ENCODE measurements around the gene RASGEF1B. TPM values are rescaled to one million over a fixed set of nuclear protein-coding genes. Genes with fewer than 3 reads are reported as not detected.

The RASGEF1B gene
- total RNA-seq, 8 experiments from 2014 or later: 2.1 to 65.9 (median 44.3) TPM

DNA sequence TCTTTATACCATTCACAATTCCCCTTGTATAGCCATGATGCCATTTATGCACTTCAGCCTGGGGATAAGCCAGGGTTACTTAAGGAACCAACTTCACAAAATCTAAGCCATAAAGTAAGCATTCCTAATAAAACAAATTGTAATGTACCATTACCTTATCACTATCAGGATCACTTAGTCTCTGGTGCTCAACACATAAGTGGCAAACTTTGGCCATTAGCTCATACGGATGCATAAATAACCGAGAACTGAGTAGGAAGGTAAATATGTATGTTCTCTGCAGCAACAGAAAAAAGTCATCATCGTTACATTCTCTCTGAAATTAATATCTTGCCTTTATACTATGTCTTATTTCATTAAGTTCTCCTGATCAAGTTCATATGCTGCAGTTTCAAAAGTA lies 14.4 kb downstream of the RASGEF1B start:
- H3K4me1 ChIP-seq (replicated peaks in 1 of 2): peaks cover 23 to 24% of the 10 kb centered on the region in 2 donors
- H3K4me3 ChIP-seq: no peak overlapping the region
- H3K27ac ChIP-seq: no peak overlapping the region
- 21 to 97% (median 87%) methylated on average over 2 to 3 of the region's 3 CpGs; no CpG with 5 or more reads in 2 of the 10 experiments for WGBS, 10 experiments
- in situ Hi-C loops (cut with MboI; ENCODE audit: low pct_unique_long_range_greater_than_20kb in 2 of 9, low sequenced_read_pairs in 9 of 9, unreplicated experiment in 9 of 9): loop anchor here in 7 of 9 experiments (25.0 kb wide), 4 partner anchors 380 to 805 kb away; no protein-coding TSS in a partner anchor
- ATAC-seq (replicated peaks in 6 of 8): no peak

- Histone ChIP-seq H3K27ac (no peak overlapping the region), H3K4me3 (no peak overlapping the region), H3K4me1 (replicated peaks in 1 of 2) (peaks cover 22 to 23% of the 10 kb centered on the region in 2 donors)
- ATAC-seq (replicated peaks in 6 of 8): no peak
- in situ Hi-C loops (cut with MboI; ENCODE audit: low pct_unique_long_range_greater_than_20kb in 2 of 9, low sequenced_read_pairs in 9 of 9, unreplicated experiment in 9 of 9): loop anchor here in 7 of 9 experiments (25.0 kb wide), 4 partner anchors 381 to 806 kb away; no protein-coding TSS in a partner anchor
- 33 to 100% (median 89%) methylated on average over 1 to 2 of the region's 2 CpGs for WGBS, 10 experiments
Measured at GRCh38 chr4:81455897-81456296, 15.8 kb downstream of the RASGEF1B start.

DNA sequence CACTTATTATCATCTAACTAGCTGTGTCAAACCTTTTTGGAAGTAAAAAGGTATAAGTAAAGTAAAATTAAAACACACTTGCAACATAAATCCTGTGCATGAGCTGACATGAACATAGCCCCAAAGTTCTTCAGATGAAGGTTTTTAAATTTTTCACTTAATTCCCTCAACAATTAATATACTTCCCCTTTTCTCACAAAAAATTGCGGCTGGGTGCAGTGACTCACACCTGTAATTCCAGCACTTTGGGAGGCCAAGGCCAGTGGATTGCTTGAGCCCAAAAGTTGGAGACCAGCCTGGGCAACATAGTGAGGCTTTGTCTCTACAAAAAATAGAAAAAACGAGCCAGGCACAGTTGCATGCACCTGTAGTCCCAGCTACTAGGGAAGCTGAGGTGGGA lies 16.8 kb downstream of the RASGEF1B start:
- ATAC-seq (replicated peaks in 6 of 8): no peak
- in situ Hi-C loops (cut with MboI; ENCODE audit: low pct_unique_long_range_greater_than_20kb in 2 of 9, low sequenced_read_pairs in 9 of 9, unreplicated experiment in 9 of 9): loop anchor here in 7 of 9 experiments (25.0 kb wide), 4 partner anchors 382 to 807 kb away; no protein-coding TSS in a partner anchor

GRCh38 chr4:81454499-81454898 lies 17.2 kb downstream of the RASGEF1B start:
- H3K27ac ChIP-seq: no peak overlapping the region
- 33 to 93% (median 81%) methylated on average over 1 to 5 of the region's 5 CpGs; no CpG with 5 or more reads in 2 of the 10 experiments for WGBS, 10 experiments
- H3K4me1 ChIP-seq (replicated peaks in 1 of 2): peaks cover 8 to 9% of the 10 kb centered on the region in 2 donors
- in situ Hi-C loops (cut with MboI; ENCODE audit: low pct_unique_long_range_greater_than_20kb in 2 of 9, low sequenced_read_pairs in 9 of 9, unreplicated experiment in 9 of 9): loop anchor here in 7 of 9 experiments (25.0 kb wide), 4 partner anchors 383 to 808 kb away; no protein-coding TSS in a partner anchor
- H3K4me3 ChIP-seq: no peak overlapping the region
- peak in 1 of 8 experiments; percentile 9 for ATAC-seq (replicated peaks in 6 of 8)

More for the DNA sequence above, 16.8 kb downstream of the RASGEF1B start:
- Histone ChIP-seq H3K4me3 (no peak overlapping the region), H3K4me1 (replicated peaks in 1 of 2) (peaks cover 13 to 14% of the 10 kb centered on the region in 2 donors), H3K27ac (no peak overlapping the region)
- 78 to 100% (median 86%) methylated on average over 1 to 2 of the region's 2 CpGs; no CpG with 5 or more reads in 3 of the 10 experiments for WGBS, 10 experiments

- no peak for ATAC-seq (replicated peaks in 6 of 8)
- in situ Hi-C loops (cut with MboI; ENCODE audit: low pct_unique_long_range_greater_than_20kb in 2 of 9, low sequenced_read_pairs in 9 of 9, unreplicated experiment in 9 of 9): loop anchor here in 7 of 9 experiments (25.0 kb wide), 4 partner anchors 384 to 809 kb away; no protein-coding TSS in a partner anchor
Measured at GRCh38 chr4:81453024-81453423, 18.7 kb downstream of the RASGEF1B start.

GRCh38 chr4:81452452-81453006 lies 19.2 kb downstream of the RASGEF1B start:
- WGBS, 10 experiments: 60 to 100% (median 88%) methylated on average over 1 of the region's 1 CpG; no CpG with 5 or more reads in 3 of the 10 experiments
- Histone ChIP-seq H3K27ac (no peak overlapping the region), H3K4me3 (no peak overlapping the region), H3K4me1 (replicated peaks in 1 of 2) (no peaks in the 10 kb centered on the region)
- peak in 3 of 8 experiments; percentile 15 to 65 (median 16) for ATAC-seq (replicated peaks in 6 of 8)
- in situ Hi-C loops (cut with MboI; ENCODE audit: low pct_unique_long_range_greater_than_20kb in 2 of 9, low sequenced_read_pairs in 9 of 9, unreplicated experiment in 9 of 9): loop anchor here in 7 of 9 experiments (25.0 kb wide), 4 partner anchors 385 to 810 kb away; no protein-coding TSS in a partner anchor

More at GRCh38 chr4:81453024-81453423, 18.7 kb downstream of the RASGEF1B start:
- Histone ChIP-seq H3K4me1 (replicated peaks in 1 of 2) (no peaks in the 10 kb centered on the region), H3K4me3 (no peak overlapping the region), H3K27ac (no peak overlapping the region)
- WGBS, 10 experiments: 50 to 80% (median 68%) methylated on average over 1 to 4 of the region's 4 CpGs; no CpG with 5 or more reads in 2 of the 10 experiments

DNA sequence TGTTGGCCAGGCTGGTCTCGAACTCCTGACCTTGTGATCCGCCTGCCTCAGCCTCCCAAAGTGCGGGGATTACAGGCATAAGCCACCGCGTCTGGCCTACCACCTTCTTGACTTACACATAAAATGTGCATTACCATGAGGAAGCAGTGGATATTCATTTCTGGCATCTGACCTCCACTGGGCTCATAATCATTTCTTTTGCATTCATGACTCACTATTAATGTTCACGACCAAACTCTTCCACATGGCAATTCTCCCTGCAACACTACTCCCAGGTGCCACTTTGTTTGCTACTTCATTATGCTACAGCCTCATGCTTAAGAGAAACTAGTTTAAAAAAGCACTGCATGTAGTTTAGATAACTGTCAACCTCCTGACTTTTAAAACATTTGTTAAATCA lies 22.7 kb downstream of the RASGEF1B start:
- ATAC-seq (replicated peaks in 6 of 8): peak in 4 of 8 experiments; percentile 29 to 89 (median 82)
- Histone ChIP-seq H3K4me3 (no peak overlapping the region), H3K27ac (no peak overlapping the region), H3K4me1 (replicated peaks in 1 of 2) (no peaks in the 10 kb centered on the region)
- in situ Hi-C loops (cut with MboI; ENCODE audit: low pct_unique_long_range_greater_than_20kb in 2 of 9, low sequenced_read_pairs in 9 of 9, unreplicated experiment in 9 of 9): no loop called here
- WGBS, 10 experiments: 0 to 100% (median 76%) methylated on average over 1 to 6 of the region's 6 CpGs; no CpG with 5 or more reads in 2 of the 10 experiments

- Histone ChIP-seq H3K4me1 (replicated peaks in 1 of 2) (no peaks in the 10 kb centered on the region), H3K4me3 (no peak overlapping the region), H3K27ac (no peak overlapping the region)
- WGBS, 10 experiments: 60 to 100% (median 79%) methylated on average over 2 to 8 of the region's 10 CpGs
- in situ Hi-C loops (cut with MboI; ENCODE audit: low pct_unique_long_range_greater_than_20kb in 2 of 9, low sequenced_read_pairs in 9 of 9, unreplicated experiment in 9 of 9): no loop called here
- peak in 1 of 8 experiments; percentile 44 for ATAC-seq (replicated peaks in 6 of 8)
Measured at GRCh38 chr4:81447566-81448229, 24.0 kb downstream of the RASGEF1B start.

GRCh38 chr4:81446634-81447033 lies 25.1 kb downstream of the RASGEF1B start:
- no peak for ATAC-seq (replicated peaks in 6 of 8)
- in situ Hi-C loops (cut with MboI; ENCODE audit: low pct_unique_long_range_greater_than_20kb in 2 of 9, low sequenced_read_pairs in 9 of 9, unreplicated experiment in 9 of 9): no loop called here
- no peaks in the 10 kb centered on the region for H3K4me1 ChIP-seq (replicated peaks in 1 of 2)

DNA sequence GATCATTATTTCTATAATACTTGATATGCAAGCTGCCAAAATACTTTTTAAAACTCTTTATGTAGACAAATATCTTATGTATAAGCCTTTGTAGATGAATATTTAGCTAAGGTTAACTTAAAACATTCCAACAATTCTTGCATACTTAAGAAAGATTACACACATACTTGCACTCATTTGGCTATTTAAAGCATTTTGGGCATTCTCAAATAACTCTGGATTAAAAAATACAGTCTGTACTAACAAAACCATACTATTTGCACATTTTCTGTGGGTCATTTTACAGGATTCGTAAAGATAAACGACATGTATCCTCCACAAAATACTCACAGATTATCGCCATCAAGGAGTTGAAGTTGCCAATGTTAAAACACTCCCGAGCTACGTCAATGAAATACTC lies 26.5 kb downstream of the RASGEF1B start:
- ATAC-seq (replicated peaks in 6 of 8): peak in 1 of 8 experiments; percentile 41
- Histone ChIP-seq H3K27ac (no peak overlapping the region), H3K4me3 (no peak overlapping the region), H3K4me1 (replicated peaks in 1 of 2) (no peaks in the 10 kb centered on the region)
- 20 to 100% (median 95%) methylated on average over 1 to 5 of the region's 5 CpGs for WGBS, 10 experiments
- in situ Hi-C loops (cut with MboI; ENCODE audit: low pct_unique_long_range_greater_than_20kb in 2 of 9, low sequenced_read_pairs in 9 of 9, unreplicated experiment in 9 of 9): no loop called here

More at GRCh38 chr4:81446634-81447033, 25.1 kb downstream of the RASGEF1B start:
- H3K27ac ChIP-seq: no peak overlapping the region
- 83 to 100% (median 100%) methylated on average over 1 of the region's 1 CpG; no CpG with 5 or more reads in 5 of the 10 experiments for WGBS, 10 experiments
- H3K4me3 ChIP-seq: no peak overlapping the region

DNA sequence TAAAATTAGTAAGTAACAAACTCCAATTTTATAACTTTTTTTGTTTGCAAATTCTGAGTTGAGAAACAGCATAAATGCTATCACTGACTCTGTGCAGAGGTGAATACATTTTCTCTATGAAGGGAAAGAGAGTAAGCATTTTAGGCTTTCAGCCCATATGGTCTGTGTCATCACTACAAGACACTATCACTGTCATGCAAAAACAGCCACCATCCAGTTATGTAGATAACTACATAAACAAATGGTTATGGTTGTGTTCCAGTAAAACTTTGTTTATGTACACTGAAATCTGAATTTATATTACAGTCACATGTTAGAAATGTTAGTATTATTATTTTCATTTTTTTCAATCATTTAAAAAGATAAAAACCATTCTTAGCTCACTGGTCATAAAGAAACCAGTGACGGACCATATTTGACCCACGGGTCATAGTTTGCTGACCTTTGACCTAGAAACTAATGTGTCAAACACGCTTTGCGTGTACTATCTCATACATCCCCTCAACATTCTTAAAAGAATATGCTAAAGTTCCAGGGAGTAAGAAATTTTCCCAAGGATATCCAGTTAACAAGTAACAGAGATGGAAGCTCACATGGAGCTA lies 29.1 kb downstream of the RASGEF1B start:
- no peak for ATAC-seq (replicated peaks in 6 of 8)
- 63 to 100% (median 88%) methylated on average over 2 to 4 of the region's 4 CpGs; no CpG with 5 or more reads in 1 of the 10 experiments for WGBS, 10 experiments
- Histone ChIP-seq H3K27ac (no peak overlapping the region), H3K4me1 (replicated peaks in 1 of 2) (peaks cover 0 to 4% of the 10 kb centered on the region in 2 donors), H3K4me3 (no peak overlapping the region)
- in situ Hi-C loops (cut with MboI; ENCODE audit: low pct_unique_long_range_greater_than_20kb in 2 of 9, low sequenced_read_pairs in 9 of 9, unreplicated experiment in 9 of 9): no loop called here

- peak in 3 of 8 experiments; percentile 51 to 71 (median 51) for ATAC-seq (replicated peaks in 6 of 8)
- WGBS, 10 experiments: 0 to 93% (median 60%) methylated on average over 1 to 4 of the region's 4 CpGs; no CpG with 5 or more reads in 1 of the 10 experiments
- no peak overlapping the region for H3K27ac ChIP-seq
- in situ Hi-C loops (cut with MboI; ENCODE audit: low pct_unique_long_range_greater_than_20kb in 2 of 9, low sequenced_read_pairs in 9 of 9, unreplicated experiment in 9 of 9): no loop called here
- H3K4me3 ChIP-seq: no peak overlapping the region
- H3K4me1 ChIP-seq (replicated peaks in 1 of 2): peaks cover 0 to 4% of the 10 kb centered on the region in 2 donors
Measured at GRCh38 chr4:81440949-81441348, 30.8 kb downstream of the RASGEF1B start.
